Activated CD4-positive, CD25-positive, alpha-beta regulatory T cell (primary cell): Measurements from ENCODE around the gene PI4K2A.
"Not testable (repeated sequence)": the region's sequence is repeated elsewhere in the genome, so short reads cannot be mapped to it uniquely, and the experiment has no call there.

Source experiments
- DNase-seq, 4 experiments: peaks; one replicate each; lab custom pipeline; 2025; lab: John Stamatoyannopoulos, UW

Gene PI4K2A

GRCh38 chr10:97632949-97633884, 7.3 kb upstream of the PI4K2A start, which contains the start of gene MORN4:
Gene MORN4 (minus strand): TSS chr10:97633500. CDS start chr10:97619653, 13,847 bp downstream.
- DNase-seq = peak; percentile 79 to 87 (median 80)

GRCh38 chr10:97633921-97634320, 6.5 kb upstream of the PI4K2A start:
- DNase-seq = no peak

- no peak for DNase-seq
These were observed 4.9 kb upstream of the PI4K2A start for GRCh38 chr10:97635577-97635976.

GRCh38 chr10:97639090-97639489, 1.4 kb upstream of the PI4K2A start:
- DNase-seq = not testable (repeated sequence)

GRCh38 chr10:97640868-97641811, 669 bp downstream of the PI4K2A start:
- no peak for DNase-seq

GRCh38 chr10:97642471-97643159, 2.1 kb downstream of the PI4K2A start:
- DNase-seq = not testable (repeated sequence)

- DNase-seq = no peak
These were observed 3.0 kb downstream of the PI4K2A start for GRCh38 chr10:97643441-97643985.

- DNase-seq = no peak
These were observed 4.5 kb downstream of the PI4K2A start for GRCh38 chr10:97644936-97645335.

GRCh38 chr10:97647556-97647955, 7.1 kb downstream of the PI4K2A start:
- no peak for DNase-seq

- DNase-seq = peak in 2 of 4 experiments; percentile 1 to 3
These were observed 8.3 kb downstream of the PI4K2A start for GRCh38 chr10:97648562-97649404.

GRCh38 chr10:97649405-97649750, 8.9 kb downstream of the PI4K2A start:
- DNase-seq = not testable (repeated sequence)

GRCh38 chr10:97650726-97651125, 10.3 kb downstream of the PI4K2A start:
- DNase-seq = no peak

GRCh38 chr10:97651773-97652172, 11.3 kb downstream of the PI4K2A start:
- no peak for DNase-seq

GRCh38 chr10:97656777-97657176, 16.3 kb downstream of the PI4K2A start:
- DNase-seq = no peak

GRCh38 chr10:97659589-97659988, 19.1 kb downstream of the PI4K2A start:
- no peak for DNase-seq

- DNase-seq = no peak
These were observed 23.9 kb downstream of the PI4K2A start for GRCh38 chr10:97664282-97664850.

GRCh38 chr10:97666992-97667391, 26.5 kb downstream of the PI4K2A start:
- no peak for DNase-seq

GRCh38 chr10:97667463-97667862, 27.0 kb downstream of the PI4K2A start:
- DNase-seq = no peak

- DNase-seq = no peak
These were observed 29.1 kb downstream of the PI4K2A start for GRCh38 chr10:97669571-97669970.
